ENCODE data around the gene PKHD1.

DNA sequence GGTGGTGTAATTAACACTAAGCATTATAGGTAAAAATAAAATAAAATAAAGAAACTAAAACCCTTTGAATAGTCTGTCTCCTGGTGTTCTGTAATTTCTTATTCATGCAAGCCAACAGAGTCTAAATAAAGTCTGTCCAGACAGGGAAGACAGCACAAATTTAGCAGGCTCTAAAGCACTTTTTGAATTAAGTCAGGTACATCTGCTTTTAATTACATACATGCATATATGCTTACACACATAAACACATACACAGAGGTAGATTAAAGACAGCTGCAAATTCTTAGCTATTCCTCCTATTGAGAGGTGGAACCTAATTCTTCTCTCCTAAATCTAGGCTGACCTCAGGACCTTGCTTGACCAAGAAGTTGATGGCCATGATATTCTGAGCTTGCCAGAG lies 262.5 kb downstream of the PKHD1 start:
- TF ChIP-seq ZFP41 (CRISPR knock-in tag; IDR thresholded peaks at IDR 0.05; ENCODE audit: borderline replicate concordance) (no peak), POLR2AphosphoS5 (IDR thresholded peaks at IDR 0.05; ENCODE audit: low read depth, low read length) (no peak), SRY (CRISPR knock-in tag; IDR thresholded peaks at IDR 0.05) (no peak)

Measured in HepG2 (cell line).